Measurements from ENCODE around the gene ADAMTS10.

- TF ChIP-seq CBX5 (IDR thresholded peaks at IDR 0.05; ENCODE audit: low read depth, low read length): no peak
- no peak for TF ChIP-seq HDAC2 (IDR thresholded peaks at IDR 0.05; ENCODE audit: borderline replicate concordance in 1 of 2, low read depth in 2 of 2, low read length in 2 of 2)
- TF ChIP-seq POLR2A (IDR thresholded peaks at IDR 0.05; ENCODE audit: control extremely low read depth in 1 of 2, low read depth in 2 of 2, low read length in 2 of 2): no peak
- no peak for TF ChIP-seq CTCF (IDR thresholded peaks at IDR 0.05; ENCODE audit: control extremely low read depth in 1 of 3, insufficient read depth in 1 of 3, low read depth in 1 of 3, low read length in 3 of 3)
Observed at GRCh38 chr19:8558325-8558724, 52.2 kb downstream of the ADAMTS10 start.
